Stomach (tissue), 4 donors: ENCODE results near the gene CHCHD1.

Experiments
- EP300 ChIP-seq: sonication (generic); formaldehyde crosslinking; IDR thresholded peaks from one replicate; pipeline ENCODE4 v1.6.1; 2017; ENCODE audit warnings: antibody characterized with exemption
- POLR2A ChIP-seq, 4 donors: fragments of 450-650 bp; IDR thresholded peaks; one replicate each; pipeline ENCODE4 v1.6.1; 2016; ENCODE audit warnings: antibody characterized with exemption in 4 of 4, control low read depth in 2 of 4, mild to moderate bottlenecking in 1 of 4, moderate library complexity in 1 of 4
- POLR2AphosphoS5 ChIP-seq, 3 donors: sonication (generic); formaldehyde crosslinking; IDR thresholded peaks; one replicate each; pipeline ENCODE4 v1.6.1; 2016; ENCODE audit warnings: antibody characterized with exemption in 3 of 3
- TF ChIP-seq, protein P1 (sequence below), 7 experiments: fragments of 450-650 bp in 4 of 7; fragments of 200-600 bp in 3 of 7; sonication (generic) in 3 of 7; IDR thresholded peaks; one replicate each; pipeline ENCODE4 v1.5.1; 2016 to 2019; ENCODE audit warnings: antibody characterized with exemption in 7 of 7, control low read depth in 2 of 7, mild to moderate bottlenecking in 1 of 7

DNA sequence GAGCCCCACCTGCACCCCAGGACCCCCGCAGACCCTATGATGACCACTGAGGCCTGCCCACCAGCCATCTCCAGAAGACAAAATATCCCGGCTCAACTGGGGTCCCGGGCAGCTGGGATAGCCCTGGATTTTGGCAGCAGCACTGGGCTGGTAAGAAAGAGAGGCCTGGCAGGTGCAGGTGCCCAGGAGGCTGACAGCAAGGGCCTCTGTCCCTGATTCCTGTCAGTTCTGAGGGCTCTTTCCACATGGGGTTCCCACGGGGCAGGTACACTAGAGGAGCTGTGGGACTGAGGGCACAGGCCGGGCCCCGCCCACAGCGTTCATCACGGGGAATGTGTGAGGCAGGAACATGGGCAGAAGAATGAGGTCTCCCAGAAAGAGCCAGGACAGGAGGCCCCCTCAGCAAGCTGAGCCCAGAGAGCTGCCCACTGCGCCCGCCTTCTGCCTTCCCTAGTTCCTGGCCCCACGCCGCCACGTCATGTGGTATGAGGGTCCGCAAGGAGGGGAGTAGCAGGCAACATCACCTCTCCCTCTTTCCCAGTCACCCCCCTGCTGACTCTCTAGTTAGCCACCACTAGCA, 42.4 kb downstream of the CHCHD1 start:
- TF ChIP-seq, protein P1, sequence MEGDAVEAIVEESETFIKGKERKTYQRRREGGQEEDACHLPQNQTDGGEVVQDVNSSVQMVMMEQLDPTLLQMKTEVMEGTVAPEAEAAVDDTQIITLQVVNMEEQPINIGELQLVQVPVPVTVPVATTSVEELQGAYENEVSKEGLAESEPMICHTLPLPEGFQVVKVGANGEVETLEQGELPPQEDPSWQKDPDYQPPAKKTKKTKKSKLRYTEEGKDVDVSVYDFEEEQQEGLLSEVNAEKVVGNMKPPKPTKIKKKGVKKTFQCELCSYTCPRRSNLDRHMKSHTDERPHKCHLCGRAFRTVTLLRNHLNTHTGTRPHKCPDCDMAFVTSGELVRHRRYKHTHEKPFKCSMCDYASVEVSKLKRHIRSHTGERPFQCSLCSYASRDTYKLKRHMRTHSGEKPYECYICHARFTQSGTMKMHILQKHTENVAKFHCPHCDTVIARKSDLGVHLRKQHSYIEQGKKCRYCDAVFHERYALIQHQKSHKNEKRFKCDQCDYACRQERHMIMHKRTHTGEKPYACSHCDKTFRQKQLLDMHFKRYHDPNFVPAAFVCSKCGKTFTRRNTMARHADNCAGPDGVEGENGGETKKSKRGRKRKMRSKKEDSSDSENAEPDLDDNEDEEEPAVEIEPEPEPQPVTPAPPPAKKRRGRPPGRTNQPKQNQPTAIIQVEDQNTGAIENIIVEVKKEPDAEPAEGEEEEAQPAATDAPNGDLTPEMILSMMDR (IDR thresholded peaks at IDR 0.05) = no peak
- TF ChIP-seq POLR2A (IDR thresholded peaks at IDR 0.05) (no peak), EP300 (no peak), POLR2AphosphoS5 (IDR thresholded peaks at IDR 0.05) (no peak)
